Stimulated activated CD4-positive, alpha-beta T cell treated with anti-CD3 and anti-CD28 coated beads, TNF-alpha, amount 100 ng/mL, for 1 hour (primary cell): ENCODE measurements around the gene GPR62.
"Not testable (repeated sequence)": the region's sequence is repeated elsewhere in the genome, so short reads cannot be mapped to it uniquely, and the experiment has no call there.

Experiments
- DNase-seq, 3 donors: peaks; one replicate each; pipeline ENCODE4 v3.0.0-alpha.2; 2020; ENCODE audit warnings: low read depth in 3 of 3, low spot score in 1 of 3

The GPR62 gene

GRCh38 chr3:51992017-51992682 is 37.0 kb downstream of the GPR62 start:
- no peak for DNase-seq

GRCh38 chr3:51993657-51994056 is 38.5 kb downstream of the GPR62 start:
- not testable (repeated sequence) for DNase-seq

GRCh38 chr3:51994530-51994929 is 39.3 kb downstream of the GPR62 start:
- no peak for DNase-seq

- DNase-seq: peak; percentile 79 to 84 (median 83)
Measured at GRCh38 chr3:51995346-51996163, 40.4 kb downstream of the GPR62 start, which contains the start of gene RPL29. RPL29 (minus strand) TSS chr3:51995895; CDS start chr3:51995461, 434 bp downstream.

GRCh38 chr3:51997172-51997571 is 42.0 kb downstream of the GPR62 start:
- DNase-seq: no peak

- no peak for DNase-seq
Measured at GRCh38 chr3:51997935-51998596, 42.9 kb downstream of the GPR62 start.

GRCh38 chr3:51998774-51999173 is 43.6 kb downstream of the GPR62 start:
- DNase-seq: no peak

- DNase-seq: no peak
Measured at GRCh38 chr3:51999846-52000245, 44.7 kb downstream of the GPR62 start.

GRCh38 chr3:52001443-52001974 is 46.3 kb downstream of the GPR62 start:
- DNase-seq: peak; percentile 57 to 75 (median 68)

- DNase-seq: no peak
Measured at GRCh38 chr3:52002748-52003147, 47.6 kb downstream of the GPR62 start.

- DNase-seq: no peak
Measured at GRCh38 chr3:52004163-52004787, 49.1 kb downstream of the GPR62 start.

GRCh38 chr3:52004906-52005395 is 49.8 kb downstream of the GPR62 start:
- no peak for DNase-seq

GRCh38 chr3:52005571-52005986 is 50.4 kb downstream of the GPR62 start:
- no peak for DNase-seq

GRCh38 chr3:52006017-52006819 is 51.0 kb downstream of the GPR62 start:
- DNase-seq: no peak

- no peak for DNase-seq
Measured at GRCh38 chr3:52006820-52007133, 51.6 kb downstream of the GPR62 start.
